T-helper 1 cell treated with Interleukin-12 subunit alpha and Interleukin-12 subunit beta and Interleukin-4 antibody, amounts not matched to agents 30 ng/mL and 1 ng/mL, for 36 hours (primary cell): Measurements from ENCODE around the gene AP3S1. TPM values are rescaled to one million over a fixed set of nuclear protein-coding genes. Genes with fewer than 3 reads are reported as not detected.
"Not testable (repeated sequence)": the region's sequence is repeated elsewhere in the genome, so short reads cannot be mapped to it uniquely, and the experiment has no call there.

Experiments
- intact Hi-C: fragments of 100-400 bp; cut with micrococcal nuclease; formaldehyde crosslinking; loops from one replicate; pipeline ENCODE4 v1.15.1; 2024
- total RNA-seq: library from RNA; stranded (reverse); gene quantifications from 2 replicates; pipeline ENCODE4 v1.2.3, GENCODE V29; 2022

Gene AP3S1
- 43.7 and 49.8 TPM in 2 replicates for total RNA-seq

DNA sequence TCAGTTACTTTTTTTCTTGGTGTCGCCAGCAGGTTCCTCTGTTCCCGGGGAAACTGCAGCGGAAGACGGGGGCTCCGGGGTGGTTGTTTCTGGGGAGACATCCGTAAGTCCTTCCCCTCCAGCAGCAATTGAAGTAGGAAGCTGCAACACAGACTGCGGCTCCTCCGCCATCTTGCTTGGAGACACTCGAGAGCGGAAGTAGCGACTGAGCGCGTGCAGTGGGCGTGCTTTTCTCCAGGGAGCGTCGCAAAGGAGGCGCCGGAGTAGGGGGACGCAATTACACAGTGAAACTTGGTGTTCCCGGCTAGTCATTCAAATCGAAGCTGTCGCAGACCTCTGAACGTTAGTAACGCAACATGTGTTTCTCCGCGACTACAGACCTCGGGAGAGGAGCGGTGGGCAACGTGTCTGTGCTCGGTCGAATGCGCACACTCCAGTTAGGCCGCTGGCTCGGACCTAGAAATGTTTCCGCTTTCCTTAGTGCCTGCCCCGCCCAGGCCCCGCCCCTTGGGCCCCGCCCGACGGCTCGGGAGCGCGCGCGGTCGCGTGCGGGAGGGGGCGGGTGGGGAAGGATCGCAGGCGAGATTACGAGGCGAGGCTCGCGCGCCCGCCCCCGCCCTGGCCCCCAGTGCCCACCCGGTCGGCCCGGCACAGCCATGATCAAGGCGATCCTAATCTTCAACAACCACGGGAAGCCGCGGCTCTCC, at the start of gene AP3S1, which contains the start of gene ATG12:
AP3S1 (plus strand) TSS at position 554 of the 707 bp plus-strand sequence; CDS start at position 657, 103 bp downstream.
ATG12 (minus strand) TSS at position 184 of the 707 bp plus-strand sequence; CDS start at position 171, 13 bp downstream.
- intact Hi-C loops = loop anchor here (1.0 to 5.0 kb wide), 10 partner anchors 10 to 743 kb away; partner anchors contain the start of genes CCDC112, COMMD10, FEM1C and PGGT1B

DNA sequence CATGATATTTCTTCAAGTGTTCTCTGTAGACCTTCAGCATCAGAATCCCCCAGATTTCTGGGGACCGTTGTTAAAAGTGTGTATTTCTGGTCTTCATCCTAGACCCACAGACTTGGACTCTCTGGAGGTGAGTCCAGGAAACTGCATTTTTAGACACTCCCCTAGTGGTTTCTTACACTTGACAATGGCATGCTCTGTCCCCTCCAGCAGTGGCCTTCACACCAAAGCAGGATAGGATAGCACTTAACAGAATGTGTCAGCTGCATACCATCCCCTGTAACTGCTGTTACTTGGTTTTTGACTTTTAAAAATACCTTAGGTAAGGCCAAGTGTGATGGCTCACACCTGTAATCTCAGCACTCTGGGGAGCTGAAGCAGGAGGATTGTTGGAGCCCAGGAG, 46.0 kb upstream of the AP3S1 start:
- intact Hi-C loops = no loop called here

- intact Hi-C loops = no loop called here
Observed at GRCh38 chr5:115796656-115797055, 45.1 kb upstream of the AP3S1 start.

- intact Hi-C loops = no loop called here
Observed at GRCh38 chr5:115798252-115798651, 43.5 kb upstream of the AP3S1 start.

- intact Hi-C loops = no loop called here
Observed at GRCh38 chr5:115800108-115800507, 41.6 kb upstream of the AP3S1 start.

- intact Hi-C loops = no loop called here
Observed at GRCh38 chr5:115801152-115801551, 40.6 kb upstream of the AP3S1 start.

DNA sequence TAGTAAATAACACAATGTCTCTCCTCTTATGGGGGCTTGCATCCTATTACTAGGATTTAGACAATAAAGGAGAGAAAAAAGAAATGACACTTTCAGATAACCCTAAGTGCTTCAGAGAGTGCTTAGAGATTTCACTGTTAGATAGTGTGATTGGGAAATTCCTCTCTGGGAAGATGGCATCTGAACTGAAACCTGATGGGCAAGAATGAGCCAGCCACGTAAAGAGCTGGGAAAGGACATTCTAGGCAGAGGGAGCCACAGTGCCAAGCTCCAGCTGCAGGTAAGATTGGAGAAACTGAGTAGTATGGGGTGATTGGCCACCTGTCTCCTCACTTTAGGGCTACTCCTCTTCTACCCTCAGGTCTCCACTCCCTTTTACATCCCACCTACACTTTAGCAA, 39.8 kb upstream of the AP3S1 start:
- intact Hi-C loops = no loop called here

DNA sequence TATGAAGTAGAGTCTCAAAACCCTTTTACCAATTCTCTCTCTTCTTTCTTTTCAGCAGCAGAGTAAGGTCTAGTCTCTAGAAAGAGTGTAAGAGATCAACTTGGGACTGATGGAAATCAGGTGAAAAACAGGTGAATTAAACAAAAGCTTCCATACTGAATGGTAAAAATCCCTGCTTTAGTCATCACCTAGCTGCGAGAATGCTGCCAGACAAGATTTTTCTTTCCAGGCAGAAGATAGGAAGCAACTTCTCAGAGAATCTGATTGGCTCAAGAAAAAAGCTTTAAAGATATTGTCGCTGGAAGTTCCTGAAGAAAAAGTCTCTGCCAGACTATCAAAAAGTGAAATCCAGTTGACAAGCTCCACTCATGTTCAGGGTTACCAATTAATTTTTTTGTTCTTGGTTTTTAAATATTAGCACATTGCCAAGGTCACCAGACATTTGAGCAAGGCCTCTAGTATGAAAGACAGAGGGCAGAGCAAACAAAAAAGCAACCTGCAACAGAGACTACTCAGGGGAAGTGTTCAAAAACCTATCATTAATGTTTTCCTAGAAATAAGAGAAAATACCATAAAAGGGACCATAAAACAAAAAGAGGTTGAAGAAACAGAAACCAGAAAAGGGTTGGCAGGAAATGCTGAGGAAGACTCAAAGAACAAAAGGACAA, 34.6 kb upstream of the AP3S1 start:
- intact Hi-C loops = no loop called here

DNA sequence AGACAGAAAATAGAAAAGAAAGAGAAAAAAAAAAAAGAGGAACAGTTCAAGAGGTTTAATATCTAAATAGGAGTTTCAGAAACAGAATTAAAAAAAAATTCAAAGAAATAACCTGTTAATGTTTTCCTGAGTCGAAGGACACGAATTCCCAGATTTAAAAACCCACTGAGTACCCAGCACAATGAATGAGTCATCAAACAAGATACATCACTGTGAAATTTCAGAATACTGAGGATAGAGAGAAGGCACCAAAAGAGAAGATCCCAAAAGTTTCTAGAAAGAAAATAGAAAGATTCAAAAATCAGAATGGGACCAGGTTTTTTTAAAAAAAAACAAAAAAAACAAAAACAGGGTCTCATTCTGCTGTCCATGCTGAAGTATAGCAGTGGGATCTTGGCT, 34.1 kb upstream of the AP3S1 start:
- intact Hi-C loops = no loop called here

GRCh38 chr5:115808066-115808465, 33.7 kb upstream of the AP3S1 start:
- intact Hi-C loops = not testable (repeated sequence)

DNA sequence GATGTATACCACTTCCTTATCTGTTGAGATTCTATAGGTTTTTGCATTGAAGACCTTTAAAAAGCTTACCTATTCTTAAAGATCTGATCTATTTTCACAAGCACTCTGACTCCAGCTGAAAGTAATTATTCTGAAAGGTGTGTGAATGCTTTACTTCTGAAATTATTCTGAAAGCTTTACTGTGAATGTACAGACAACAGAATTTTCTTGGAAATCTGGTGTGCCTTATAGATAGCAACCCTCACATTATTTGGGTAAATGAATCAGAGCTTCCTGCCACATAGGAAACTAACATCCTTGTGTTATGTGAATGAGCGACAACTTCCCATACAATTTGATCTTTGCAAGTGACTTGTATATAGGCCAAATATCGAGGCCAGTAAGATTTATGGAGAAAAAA, 31.8 kb upstream of the AP3S1 start:
- intact Hi-C loops = loop anchor here (10.0 kb wide), 1 partner anchor 765 kb away; the partner anchor contains the start of gene SEMA6A

DNA sequence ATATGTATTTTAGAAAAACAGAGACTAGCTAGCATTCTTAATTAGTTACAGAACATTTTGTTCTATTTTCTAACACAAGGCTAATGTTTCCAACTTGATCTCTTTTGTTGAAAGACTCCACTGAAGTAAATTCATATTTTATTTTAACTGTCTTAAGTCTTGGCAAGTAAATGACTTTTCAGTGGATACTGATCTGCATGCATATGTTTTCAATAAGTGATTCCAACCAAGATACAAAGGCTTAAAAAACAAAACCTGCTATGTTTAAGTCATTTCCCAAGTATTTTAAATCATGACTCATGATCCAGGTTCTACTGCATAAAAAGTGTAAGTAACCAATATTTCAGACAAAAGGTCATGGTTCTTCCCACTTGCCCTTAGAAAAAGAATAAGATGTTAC, 31.0 kb upstream of the AP3S1 start:
- intact Hi-C loops = loop anchor here (10.0 kb wide), 1 partner anchor 764 kb away; the partner anchor contains the start of gene SEMA6A

GRCh38 chr5:115811406-115811805, 30.3 kb upstream of the AP3S1 start:
- intact Hi-C loops = loop anchor here (10.0 kb wide), 1 partner anchor 763 kb away; the partner anchor contains the start of gene SEMA6A

GRCh38 chr5:115812372-115812771, 29.4 kb upstream of the AP3S1 start:
- intact Hi-C loops = loop anchor here (10.0 kb wide), 1 partner anchor 762 kb away; the partner anchor contains the start of gene SEMA6A

DNA sequence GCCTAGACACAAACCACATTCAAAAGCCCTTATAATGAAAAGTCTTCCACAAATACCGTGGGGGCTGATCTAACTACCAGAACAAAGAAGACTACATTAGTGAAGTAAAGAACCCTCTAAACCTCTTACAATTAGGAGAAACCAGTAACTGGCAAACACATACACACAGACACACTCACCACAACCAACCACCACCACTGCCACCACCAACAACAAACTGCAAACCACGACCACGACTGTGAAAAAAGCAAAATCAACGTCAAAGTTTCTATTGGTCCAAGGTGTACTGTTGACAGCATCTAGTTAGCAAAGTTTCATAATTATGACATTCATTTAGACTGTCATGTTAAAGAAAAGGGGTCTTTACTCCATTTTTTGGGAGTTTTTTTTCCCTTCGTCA, 28.0 kb upstream of the AP3S1 start:
- intact Hi-C loops = loop anchor here (10.0 kb wide), 1 partner anchor 761 kb away; the partner anchor contains the start of gene SEMA6A

GRCh38 chr5:115815006-115815692, 26.6 kb upstream of the AP3S1 start:
- intact Hi-C loops = loop anchor here (10.0 kb wide), 1 partner anchor 760 kb away; the partner anchor contains the start of gene SEMA6A

DNA sequence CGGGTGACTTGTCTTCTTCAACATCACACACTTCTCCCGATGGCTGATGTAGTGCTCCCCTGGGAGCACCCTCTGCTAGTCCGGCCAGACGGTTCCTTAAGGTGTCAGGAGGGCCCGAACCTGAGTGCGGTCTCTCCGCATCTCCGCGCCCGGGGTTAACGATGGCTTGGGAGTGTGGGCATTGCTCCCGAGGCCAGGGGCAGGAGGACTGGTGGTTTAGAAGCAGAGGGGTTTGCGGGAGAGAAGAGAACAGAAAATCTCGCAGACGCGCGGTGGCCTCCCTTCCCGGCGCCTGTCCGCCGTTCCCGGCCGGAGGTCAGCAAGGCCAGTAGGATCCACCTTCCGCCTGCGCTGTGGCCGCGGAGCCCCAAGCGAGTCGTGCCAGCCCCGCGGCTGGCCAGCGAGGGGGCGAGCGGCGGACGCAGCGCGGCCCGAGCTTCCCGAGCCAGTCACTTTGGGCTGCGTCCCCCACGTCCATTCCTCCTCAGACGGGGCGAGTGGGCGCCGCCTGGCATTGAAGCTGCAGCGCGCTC, 26.0 kb upstream of the AP3S1 start:
- intact Hi-C loops = loop anchor here (10.0 kb wide), 1 partner anchor 759 kb away; the partner anchor contains the start of gene SEMA6A

DNA sequence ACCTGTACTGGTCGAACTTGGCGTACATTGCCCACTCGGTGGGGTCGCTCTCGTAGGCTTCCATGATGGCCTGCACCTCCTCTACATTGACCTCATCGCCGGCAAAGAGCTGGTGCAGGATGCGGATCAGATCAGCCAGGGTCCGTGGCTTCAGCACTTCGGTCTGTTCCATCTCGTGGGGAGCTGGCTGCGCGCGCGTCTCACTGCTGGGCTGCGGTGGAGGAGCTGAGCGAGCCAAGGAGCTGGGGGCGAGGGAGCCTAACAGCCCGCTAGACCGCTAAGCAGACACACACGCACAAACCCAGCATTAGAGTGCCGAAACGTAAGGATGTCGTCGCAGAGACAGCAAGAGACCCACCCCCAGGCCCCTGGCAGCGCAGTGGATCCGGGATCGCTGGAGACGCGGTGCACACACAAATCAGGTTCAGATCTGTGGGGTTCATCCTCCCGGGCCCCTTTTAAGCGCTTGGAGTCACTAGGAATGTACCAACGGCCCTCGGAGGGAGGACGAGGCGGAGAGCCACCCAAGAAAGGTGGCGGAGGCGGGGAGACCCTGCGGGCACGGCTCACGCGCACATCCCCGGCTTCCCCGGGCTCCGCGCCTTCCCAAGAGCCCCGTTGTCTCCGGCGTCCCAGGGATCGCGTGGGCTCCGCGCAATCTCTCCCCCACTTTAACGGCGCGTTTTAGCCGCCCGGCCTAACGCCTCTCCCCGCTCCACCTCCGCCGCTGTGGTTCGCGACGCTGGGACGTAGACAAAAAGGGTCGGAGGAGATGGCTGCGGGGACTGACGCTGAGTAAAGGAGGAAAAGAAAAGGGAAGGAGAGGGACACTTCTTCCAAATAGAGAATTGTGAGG, 25.3 kb upstream of the AP3S1 start, which contains the start of gene CDO1:
CDO1 (minus strand) TSS at position 434 of the 856 bp plus-strand sequence; CDS start at position 172, 262 bp downstream.
- intact Hi-C loops = loop anchor here (10.0 kb wide), 1 partner anchor 758 kb away; the partner anchor contains the start of gene SEMA6A

- intact Hi-C loops = loop anchor here (10.0 kb wide), 1 partner anchor 757 kb away; the partner anchor contains the start of gene SEMA6A
Observed at GRCh38 chr5:115817386-115817785, 24.3 kb upstream of the AP3S1 start.

DNA sequence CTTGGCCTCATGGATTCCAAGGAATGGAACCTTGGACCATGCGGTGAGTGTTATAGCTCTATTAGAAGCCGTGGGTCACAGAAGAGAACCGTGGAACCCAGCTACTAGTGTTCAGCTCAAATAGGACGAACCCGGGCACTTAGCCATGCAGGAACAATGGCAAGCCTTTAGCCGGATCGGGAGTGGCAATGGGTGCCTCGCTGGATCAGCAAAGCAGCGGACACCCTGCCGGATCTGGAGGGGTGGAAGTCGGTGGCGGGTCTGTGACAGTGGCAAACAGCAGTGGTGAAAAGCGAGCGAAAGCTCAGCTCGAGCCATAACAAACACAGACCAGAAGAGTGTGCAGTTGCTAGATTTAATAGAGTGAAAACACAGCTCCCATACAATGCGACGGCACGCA, 22.9 kb upstream of the AP3S1 start:
- intact Hi-C loops = loop anchor here (10.0 kb wide), 1 partner anchor 756 kb away; the partner anchor contains the start of gene SEMA6A
